Brain microvascular endothelial cell (primary cell): Measurements from ENCODE around the gene AFDN.

Experiments
- DNase-seq: peaks from one replicate; pipeline ENCODE4 v3.0.0-alpha.2; 2020
- H3K27ac ChIP-seq: fragments of 250-450 bp; sonication (Bioruptor Pico); 2 replicates; pipeline ENCODE4 v1.5.1; 2020; ENCODE audit warnings: mild to moderate bottlenecking, moderate library complexity
- H3K27me3 ChIP-seq: fragments of 250-450 bp; sonication (Bioruptor Pico); replicated peaks from 2 replicates; pipeline ENCODE4 v1.5.1; 2020; ENCODE audit warnings: mild to moderate bottlenecking
- H3K36me3 ChIP-seq: fragments of 250-450 bp; sonication (Bioruptor Pico); replicated peaks from 2 replicates; pipeline ENCODE4 v1.5.1; 2020; ENCODE audit warnings: mild to moderate bottlenecking
- H3K4me3 ChIP-seq: 2 replicates; pipeline ENCODE4 v1.5.1; 2011; ENCODE audit warnings: low read depth, mild to moderate bottlenecking, control low read depth, low read length, moderate library complexity
- in situ Hi-C: cut with HindIII; loops from 2 replicates; pipeline ENCODE4 v1.10.0; 2017; ENCODE audit warnings: low sequenced_read_pairs, low pct_ligation_motif_present
- TF ChIP-seq, protein P1 (sequence below): IDR thresholded peaks from 2 replicates; pipeline ENCODE4 v1.5.1; 2011; ENCODE audit warnings: low read depth, mild to moderate bottlenecking, moderate library complexity, low read length, control low read depth, inconsistent platforms; ENCODE audit errors: missing control alignments

The AFDN gene

DNA sequence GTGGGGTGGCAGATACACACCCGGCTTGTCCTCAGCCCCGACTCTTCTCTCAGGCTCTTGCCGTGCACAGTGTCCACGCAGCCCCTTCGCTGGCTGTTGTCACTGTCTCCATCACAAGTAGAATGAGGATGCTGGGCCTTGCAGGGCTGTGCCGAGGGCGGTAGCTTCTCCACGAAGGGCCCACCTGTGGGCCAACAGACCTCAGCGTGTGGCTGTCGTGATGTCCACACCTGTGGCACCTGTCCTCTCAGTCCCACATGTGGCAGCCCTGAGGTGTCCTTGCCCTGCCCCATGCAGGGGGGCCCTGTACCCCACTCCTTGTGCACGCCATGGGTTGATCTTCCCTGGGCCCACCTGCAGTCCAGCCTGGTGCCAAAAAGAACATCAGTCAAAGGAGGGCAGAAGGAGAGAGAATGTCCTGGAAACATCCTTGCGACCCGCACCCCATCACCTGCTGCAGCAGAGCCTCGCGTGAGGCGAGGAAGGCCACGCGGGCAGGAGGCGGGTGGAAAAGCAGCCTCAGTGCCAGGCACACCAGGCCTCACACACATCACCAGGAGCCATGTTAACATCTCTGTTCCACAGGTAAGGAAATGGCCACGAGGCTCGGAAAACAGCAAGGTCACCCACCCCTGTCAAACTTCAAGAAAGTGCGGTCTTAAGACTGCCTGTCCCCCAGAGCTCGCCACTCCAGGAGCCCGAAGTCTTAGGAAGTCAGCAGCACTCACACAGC is 22.3 kb upstream of the AFDN start:
- Histone ChIP-seq H3K4me3 (no peak overlapping the region), H3K27me3 (no peaks in the 10 kb centered on the region), H3K27ac (no peak overlapping the region), H3K36me3 (no peaks in the 10 kb centered on the region)
- no peak for DNase-seq
- TF ChIP-seq, protein P1, sequence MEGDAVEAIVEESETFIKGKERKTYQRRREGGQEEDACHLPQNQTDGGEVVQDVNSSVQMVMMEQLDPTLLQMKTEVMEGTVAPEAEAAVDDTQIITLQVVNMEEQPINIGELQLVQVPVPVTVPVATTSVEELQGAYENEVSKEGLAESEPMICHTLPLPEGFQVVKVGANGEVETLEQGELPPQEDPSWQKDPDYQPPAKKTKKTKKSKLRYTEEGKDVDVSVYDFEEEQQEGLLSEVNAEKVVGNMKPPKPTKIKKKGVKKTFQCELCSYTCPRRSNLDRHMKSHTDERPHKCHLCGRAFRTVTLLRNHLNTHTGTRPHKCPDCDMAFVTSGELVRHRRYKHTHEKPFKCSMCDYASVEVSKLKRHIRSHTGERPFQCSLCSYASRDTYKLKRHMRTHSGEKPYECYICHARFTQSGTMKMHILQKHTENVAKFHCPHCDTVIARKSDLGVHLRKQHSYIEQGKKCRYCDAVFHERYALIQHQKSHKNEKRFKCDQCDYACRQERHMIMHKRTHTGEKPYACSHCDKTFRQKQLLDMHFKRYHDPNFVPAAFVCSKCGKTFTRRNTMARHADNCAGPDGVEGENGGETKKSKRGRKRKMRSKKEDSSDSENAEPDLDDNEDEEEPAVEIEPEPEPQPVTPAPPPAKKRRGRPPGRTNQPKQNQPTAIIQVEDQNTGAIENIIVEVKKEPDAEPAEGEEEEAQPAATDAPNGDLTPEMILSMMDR: no peak
- in situ Hi-C loops: no loop called here

DNA sequence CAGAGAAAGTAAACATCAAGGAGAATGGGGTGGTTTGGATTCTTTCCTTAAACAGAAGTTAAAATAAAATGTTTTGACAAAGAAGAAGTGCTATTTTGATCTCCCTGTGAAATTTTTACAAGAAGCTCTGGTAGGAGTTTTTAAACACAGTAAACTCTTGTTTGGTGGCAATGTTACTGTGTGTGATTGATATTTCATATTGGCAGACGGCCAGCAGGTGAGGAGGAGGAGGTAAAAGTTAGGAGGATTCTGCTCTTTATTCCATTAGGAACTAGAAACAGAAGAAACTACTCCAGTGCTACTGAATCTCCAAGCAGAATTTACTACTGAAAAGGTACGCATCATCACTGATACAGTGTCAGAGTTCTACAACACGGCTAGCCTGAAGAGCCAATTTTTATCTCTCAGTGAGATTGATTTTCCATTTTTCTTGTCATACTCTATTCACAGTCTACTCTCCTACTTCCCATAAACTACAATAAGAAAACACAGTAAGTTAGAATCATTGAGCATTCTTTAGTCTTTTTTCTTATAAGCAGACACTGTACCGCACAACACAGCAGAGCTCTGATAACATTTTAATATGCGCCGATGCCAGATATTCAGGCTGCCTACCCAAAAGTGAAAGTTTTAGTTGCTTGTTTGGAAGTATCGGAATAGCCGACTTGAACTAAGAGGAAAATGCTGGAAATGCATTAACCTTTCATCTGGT is 21.2 kb upstream of the AFDN start:
- H3K36me3 ChIP-seq: no peaks in the 10 kb centered on the region
- H3K27me3 ChIP-seq: no peaks in the 10 kb centered on the region
- no peak for DNase-seq
- no peak overlapping the region for H3K4me3 ChIP-seq
- TF ChIP-seq, protein P1: no peak
- in situ Hi-C loops: no loop called here
- H3K27ac ChIP-seq: no peak overlapping the region

DNA sequence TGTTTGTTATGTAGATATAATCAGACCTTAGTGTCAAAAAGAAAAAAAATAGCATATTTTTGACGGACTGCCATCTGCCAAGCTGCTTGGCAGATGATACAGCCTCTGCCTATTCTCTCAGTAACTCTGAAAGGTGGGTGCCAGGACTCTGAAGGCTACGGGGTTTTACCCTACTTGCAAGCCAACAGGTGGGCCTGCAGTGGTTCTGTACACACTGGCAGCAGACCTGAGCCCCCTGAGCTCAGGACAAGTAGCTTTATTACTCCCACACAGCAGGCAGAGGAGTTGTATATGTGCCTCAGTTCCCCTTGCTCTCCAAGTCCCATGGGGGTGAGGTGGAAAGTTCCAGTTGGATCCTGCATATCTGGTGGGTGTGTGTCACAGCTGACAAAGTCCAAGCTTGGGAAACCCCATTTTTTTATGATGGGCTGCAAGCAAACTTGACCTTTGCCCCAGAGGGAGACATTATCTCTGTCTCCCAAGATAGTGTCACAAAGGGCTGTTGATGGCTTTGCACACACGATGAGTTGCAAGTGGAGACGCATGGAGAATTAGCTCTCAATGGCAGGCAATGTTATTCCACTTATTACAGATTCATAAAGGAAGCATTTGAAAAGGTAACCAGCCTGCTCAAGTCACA is 20.5 kb upstream of the AFDN start:
- no peak overlapping the region for H3K4me3 ChIP-seq

DNA sequence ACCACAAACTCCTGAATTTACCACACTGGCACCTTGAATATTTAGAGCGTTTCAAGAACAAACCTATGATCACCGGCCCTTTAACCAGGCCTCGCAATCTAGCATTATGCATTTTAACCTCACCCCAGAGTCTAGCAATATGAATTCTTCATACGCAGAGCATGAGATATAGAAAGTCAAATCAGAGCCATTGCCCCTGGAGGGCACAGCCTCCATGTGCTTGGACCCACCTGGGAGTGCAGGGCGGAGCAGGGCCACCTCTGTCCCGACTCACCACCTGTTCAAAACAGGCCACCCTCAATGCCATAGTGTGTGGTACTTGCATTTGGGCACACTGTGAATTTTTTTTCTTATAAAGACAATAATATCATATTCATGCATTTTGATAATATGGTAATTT is 19.5 kb upstream of the AFDN start:
- no peaks in the 10 kb centered on the region for H3K36me3 ChIP-seq
- no peak overlapping the region for H3K4me3 ChIP-seq
- TF ChIP-seq, protein P1: no peak
- no peak overlapping the region for H3K27ac ChIP-seq
- in situ Hi-C loops: no loop called here
- DNase-seq: no peak
- H3K27me3 ChIP-seq: no peaks in the 10 kb centered on the region

More for the DNA sequence above, 20.5 kb upstream of the AFDN start:
- TF ChIP-seq, protein P1: no peak
- Histone ChIP-seq H3K36me3 (no peaks in the 10 kb centered on the region), H3K27me3 (no peaks in the 10 kb centered on the region), H3K27ac (no peak overlapping the region)
- DNase-seq: no peak
- in situ Hi-C loops: no loop called here

DNA sequence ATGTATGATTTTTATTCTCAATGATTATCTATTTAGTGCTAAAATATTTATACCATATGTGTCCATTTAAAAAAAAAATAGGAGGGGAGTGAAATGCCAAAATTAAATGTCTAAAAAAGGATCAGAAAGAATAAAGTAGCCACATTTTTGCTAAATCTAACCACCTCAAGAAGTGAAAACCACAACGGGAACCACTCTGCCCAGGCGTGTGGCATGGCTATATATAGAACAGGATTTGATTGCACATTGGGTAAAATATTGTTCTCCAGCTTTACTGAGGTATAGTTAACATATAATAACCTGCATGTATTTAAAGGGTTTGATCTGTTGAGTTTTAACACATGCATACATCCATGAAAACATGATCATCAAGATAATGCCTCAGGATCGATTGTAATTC is 19.0 kb upstream of the AFDN start:
- H3K27me3 ChIP-seq: no peaks in the 10 kb centered on the region
- no peak overlapping the region for H3K4me3 ChIP-seq
- in situ Hi-C loops: no loop called here
- DNase-seq: no peak
- H3K27ac ChIP-seq: no peak overlapping the region
- no peaks in the 10 kb centered on the region for H3K36me3 ChIP-seq
- TF ChIP-seq, protein P1: no peak
